Stimulated activated CD4-positive, alpha-beta T cell treated with anti-CD3 and anti-CD28 coated beads, Interleukin-15, amount 100 ng/mL, for 1 hour (primary cell): Measurements from ENCODE around the gene TBC1D10B.

Source experiments
- DNase-seq, 2 donors: peaks; one replicate each; pipeline ENCODE4 v3.0.0-alpha.2; 2020; ENCODE audit warnings: low read depth in 1 of 2, low spot score in 1 of 2

Gene TBC1D10B

GRCh38 chr16:30370456-30371247, at the start of gene TBC1D10B:
Gene TBC1D10B, minus strand, starts transcription at chr16:30370494. Its CDS starts 311 bp downstream, at chr16:30370183.
- peak; percentile 92 to 98 for DNase-seq

- no peak for DNase-seq
These were observed 48.3 kb upstream of the TBC1D10B start for GRCh38 chr16:30418350-30419181.

- peak; percentile 77 to 78 for DNase-seq
These were observed 47.4 kb upstream of the TBC1D10B start for GRCh38 chr16:30417529-30418349.

- DNase-seq: no peak
These were observed 46.6 kb upstream of the TBC1D10B start for GRCh38 chr16:30416624-30417528.

- no peak for DNase-seq
These were observed 45.8 kb upstream of the TBC1D10B start for GRCh38 chr16:30416047-30416603.

- no peak for DNase-seq
These were observed 43.9 kb upstream of the TBC1D10B start for GRCh38 chr16:30414159-30414558.

GRCh38 chr16:30413112-30413806, 43.0 kb upstream of the TBC1D10B start:
- DNase-seq: no peak

- peak; percentile 86 to 88 for DNase-seq
These were observed 39.1 kb upstream of the TBC1D10B start for GRCh38 chr16:30409125-30410060.

GRCh38 chr16:30407804-30408534, 37.7 kb upstream of the TBC1D10B start:
- DNase-seq: no peak

- DNase-seq: peak; percentile 80 to 90
These were observed 37.0 kb upstream of the TBC1D10B start, which contains the start of gene ZNF771 for GRCh38 chr16:30407102-30407803. Gene ZNF771, plus strand, starts transcription at chr16:30407606. Its CDS starts 448 bp downstream, at chr16:30408054.

- DNase-seq: no peak
These were observed 36.5 kb upstream of the TBC1D10B start for GRCh38 chr16:30406795-30407101.

- DNase-seq: no peak
These were observed 31.6 kb upstream of the TBC1D10B start for GRCh38 chr16:30401768-30402425.

GRCh38 chr16:30399435-30400186, 29.3 kb upstream of the TBC1D10B start:
- no peak for DNase-seq

GRCh38 chr16:30398661-30399434, 28.6 kb upstream of the TBC1D10B start:
- no peak for DNase-seq
